Activated naive CD8-positive, alpha-beta T cell treated with anti-CD3 and anti-CD28 coated beads, Interleukin-2, amount 50 U/mL, for 16 hours (primary cell): ENCODE results near the gene LDAH.
"Not testable (repeated sequence)": the region's sequence is repeated elsewhere in the genome, so short reads cannot be mapped to it uniquely, and the experiment has no call there.

Experiments used
- DNase-seq: peaks from one replicate; pipeline ENCODE4 v3.0.0-alpha.2; 2020; ENCODE audit warnings: low read depth, low spot score

Gene LDAH

GRCh38 chr2:20822535-20823490 is at the start of gene LDAH:
TSS of gene LDAH (minus strand) at chr2:20823101. CDS start at chr2:20801463, 21,638 bp downstream.
- DNase-seq = peak; percentile 74

GRCh38 chr2:20868377-20868776 is 45.5 kb upstream of the LDAH start:
- DNase-seq = no peak

- DNase-seq = no peak
Measured at GRCh38 chr2:20862850-20863249, 39.9 kb upstream of the LDAH start.

- DNase-seq = no peak
Measured at GRCh38 chr2:20855456-20855855, 32.6 kb upstream of the LDAH start.

- no peak for DNase-seq
Measured at GRCh38 chr2:20852670-20853069, 29.8 kb upstream of the LDAH start.

GRCh38 chr2:20852139-20852538 is 29.2 kb upstream of the LDAH start:
- DNase-seq = no peak

- DNase-seq = no peak
Measured at GRCh38 chr2:20844246-20844645, 21.3 kb upstream of the LDAH start.

GRCh38 chr2:20839052-20839451 is 16.2 kb upstream of the LDAH start:
- no peak for DNase-seq

GRCh38 chr2:20838016-20838415 is 15.1 kb upstream of the LDAH start:
- no peak for DNase-seq

GRCh38 chr2:20836521-20836920 is 13.6 kb upstream of the LDAH start:
- no peak for DNase-seq

- no peak for DNase-seq
Measured at GRCh38 chr2:20834331-20834730, 11.4 kb upstream of the LDAH start.

GRCh38 chr2:20832606-20833005 is 9.7 kb upstream of the LDAH start:
- DNase-seq = no peak

- no peak for DNase-seq
Measured at GRCh38 chr2:20829861-20830260, 7.0 kb upstream of the LDAH start.

- DNase-seq = no peak
Measured at GRCh38 chr2:20823917-20824316, 1.0 kb upstream of the LDAH start.

GRCh38 chr2:20818820-20819219 is 4.1 kb downstream of the LDAH start:
- no peak for DNase-seq

GRCh38 chr2:20815216-20815615 is 7.7 kb downstream of the LDAH start:
- DNase-seq = no peak

- DNase-seq = no peak
Measured at GRCh38 chr2:20812779-20813178, 10.1 kb downstream of the LDAH start.

- DNase-seq = no peak
Measured at GRCh38 chr2:20806286-20806685, 16.6 kb downstream of the LDAH start.

GRCh38 chr2:20803974-20804373 is 18.9 kb downstream of the LDAH start:
- DNase-seq = no peak

- DNase-seq = no peak
Measured at GRCh38 chr2:20803226-20803682, 19.6 kb downstream of the LDAH start.

GRCh38 chr2:20797096-20797495 is 25.8 kb downstream of the LDAH start:
- no peak for DNase-seq

- DNase-seq = no peak
Measured at GRCh38 chr2:20796374-20796791, 26.5 kb downstream of the LDAH start.

- DNase-seq = not testable (repeated sequence)
Measured at GRCh38 chr2:20793944-20794343, 29.0 kb downstream of the LDAH start.
